NCI-H2227 treated with DMSO at 0.1 percent for 48 hours (cell line): ENCODE results near the gene PHACTR3.
"Not testable (repeated sequence)": the region's sequence is repeated elsewhere in the genome, so short reads cannot be mapped to it uniquely, and the experiment has no call there.

Experiments used
- DNase-seq: peaks from one replicate; lab custom pipeline; 2025; lab: John Stamatoyannopoulos, UW

The PHACTR3 gene

GRCh38 chr20:59829786-59830664, 225.7 kb downstream of the PHACTR3 start:
- DNase-seq = no peak

GRCh38 chr20:59830665-59831023, 226.3 kb downstream of the PHACTR3 start:
- no peak for DNase-seq

DNA sequence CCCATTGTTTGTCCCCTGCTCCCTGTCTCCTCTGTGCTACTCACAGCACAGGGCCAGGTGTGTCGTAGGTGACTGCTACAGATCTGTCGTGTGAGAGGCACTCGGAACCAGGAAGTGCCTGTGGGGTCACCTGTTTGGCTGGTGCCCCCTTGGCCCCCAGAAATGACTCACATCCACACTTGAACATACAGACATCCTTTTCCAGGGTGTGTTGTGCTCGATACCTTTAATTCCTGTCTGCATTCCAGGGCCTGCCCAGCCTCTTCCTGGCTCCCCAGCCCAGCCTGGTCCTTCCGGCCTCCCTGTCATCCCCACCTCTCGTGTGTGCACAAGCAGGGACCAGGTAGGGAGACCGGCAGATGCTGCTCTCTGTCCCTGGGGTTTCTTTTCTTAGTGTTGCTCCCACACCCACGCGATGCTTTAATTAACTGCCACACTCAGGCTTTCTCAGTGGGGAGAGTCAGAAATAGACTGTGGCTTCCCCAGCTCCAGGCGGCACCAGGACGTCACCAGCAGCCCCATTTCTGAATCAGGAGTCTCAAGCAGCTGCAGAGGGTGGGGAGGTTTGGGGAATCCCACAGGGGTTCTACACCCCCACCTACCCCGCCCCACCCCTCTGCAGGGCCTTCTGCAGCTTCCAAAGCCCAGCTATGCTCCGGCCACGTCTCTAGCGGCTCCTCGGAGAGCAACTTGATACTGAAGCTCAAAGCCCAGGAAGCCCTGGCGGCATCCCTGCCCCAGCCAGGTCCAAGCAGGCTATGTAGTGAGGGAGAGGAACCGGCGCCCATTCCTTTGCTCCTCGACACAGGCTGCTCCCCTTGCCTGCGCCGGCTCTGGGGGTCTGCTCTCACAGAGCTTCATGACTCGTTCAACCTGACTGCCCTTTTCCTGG, 226.9 kb downstream of the PHACTR3 start:
- DNase-seq = no peak

DNA sequence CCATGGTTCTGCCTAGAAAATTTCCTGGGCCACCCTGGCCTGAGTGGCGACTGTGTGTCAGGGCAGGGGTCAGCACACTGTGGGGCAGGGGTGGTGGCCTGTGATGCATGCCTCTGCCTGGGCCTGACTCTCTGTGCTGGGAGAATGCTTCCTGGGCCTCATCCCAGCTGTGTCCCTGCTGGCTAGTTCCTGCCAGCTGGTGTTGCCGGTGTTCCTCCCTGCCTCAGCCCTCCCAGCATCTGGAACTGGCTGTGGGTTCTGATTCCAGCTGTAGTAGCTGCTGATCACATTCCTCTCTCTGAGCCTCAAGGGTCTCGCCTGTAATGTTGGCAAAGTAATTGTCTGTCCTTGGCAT, 227.6 kb downstream of the PHACTR3 start:
- DNase-seq = no peak

- no peak for DNase-seq
Measured at GRCh38 chr20:59832406-59833363, 228.3 kb downstream of the PHACTR3 start.

DNA sequence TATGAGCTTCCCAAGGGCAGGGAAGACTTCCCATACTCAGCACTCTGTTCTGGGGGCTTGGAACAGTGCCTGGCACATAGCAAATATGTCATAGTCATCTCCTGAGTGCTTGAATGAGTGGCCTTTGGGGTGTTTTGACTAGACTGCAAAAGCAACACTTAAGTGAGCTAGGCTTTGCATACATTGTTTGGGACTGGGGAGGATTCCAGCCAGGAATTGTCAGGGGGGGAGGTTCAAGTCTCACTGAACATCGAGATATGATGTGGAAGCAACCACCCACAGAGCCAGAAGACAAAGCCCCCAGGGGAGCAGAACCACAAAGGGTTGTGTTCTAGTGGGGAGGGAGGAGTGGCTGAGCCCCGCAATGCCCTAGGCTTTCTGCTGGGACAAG, 230.7 kb downstream of the PHACTR3 start:
- DNase-seq = peak; percentile 34

GRCh38 chr20:59835448-59836395, 231.4 kb downstream of the PHACTR3 start:
- peak; percentile 95 for DNase-seq

- peak; percentile 73 for DNase-seq
Measured at GRCh38 chr20:59836767-59837166, 232.4 kb downstream of the PHACTR3 start.

DNA sequence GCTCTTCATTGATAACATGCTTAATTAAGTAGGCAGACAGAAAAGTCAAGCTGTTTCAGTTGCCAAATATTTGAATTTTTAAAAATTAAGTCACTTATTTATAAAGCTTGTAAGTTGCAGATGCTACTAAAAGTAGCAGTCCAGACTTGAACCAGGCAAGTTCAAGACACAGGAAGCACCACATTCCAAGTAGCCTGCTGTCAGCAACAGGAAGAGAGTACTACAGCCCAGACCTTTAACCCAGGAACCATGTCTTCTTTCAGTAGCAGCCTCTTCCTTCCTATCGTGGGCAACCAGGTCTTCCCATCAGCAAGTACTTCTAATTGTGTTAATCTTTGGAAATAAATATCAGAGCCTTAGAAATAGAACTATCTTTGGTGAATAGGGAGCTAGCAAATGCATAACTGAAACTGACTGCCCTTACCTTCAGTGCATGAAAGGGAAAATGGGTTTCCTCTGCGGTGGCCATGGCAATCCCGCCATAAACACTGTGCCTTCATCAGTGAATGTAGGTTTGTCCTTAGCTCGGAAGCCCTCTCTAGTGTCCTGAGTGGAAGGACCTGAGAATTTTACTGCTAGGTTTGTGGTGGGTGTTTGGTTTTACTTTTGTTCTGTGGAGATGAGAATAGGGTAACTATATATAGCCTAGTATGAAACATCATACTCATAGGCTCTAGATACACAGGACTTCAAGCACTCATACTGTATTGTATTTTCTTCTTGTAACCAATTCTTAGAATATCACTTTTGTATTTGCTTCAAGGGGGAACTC, 233.5 kb downstream of the PHACTR3 start:
- no peak for DNase-seq

DNA sequence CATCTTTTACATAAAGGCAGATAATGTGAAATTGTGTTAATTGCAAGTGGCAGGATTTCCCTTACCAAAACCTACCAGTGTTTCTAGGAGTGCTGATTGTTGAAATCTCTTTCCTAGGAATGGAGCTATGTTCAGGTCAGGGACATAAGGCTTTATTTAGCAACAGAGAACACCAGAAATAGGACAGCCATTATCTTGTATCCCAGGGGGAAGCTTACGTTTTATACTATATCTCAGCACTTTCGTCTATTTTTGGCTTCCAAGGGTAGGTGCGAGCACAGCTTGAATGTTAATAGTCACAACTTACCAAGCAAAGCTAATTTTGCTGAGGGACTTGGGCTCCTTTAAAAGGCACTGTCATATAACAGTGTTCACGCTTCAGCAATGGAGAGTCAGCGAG, 235.1 kb downstream of the PHACTR3 start:
- DNase-seq = no peak

DNA sequence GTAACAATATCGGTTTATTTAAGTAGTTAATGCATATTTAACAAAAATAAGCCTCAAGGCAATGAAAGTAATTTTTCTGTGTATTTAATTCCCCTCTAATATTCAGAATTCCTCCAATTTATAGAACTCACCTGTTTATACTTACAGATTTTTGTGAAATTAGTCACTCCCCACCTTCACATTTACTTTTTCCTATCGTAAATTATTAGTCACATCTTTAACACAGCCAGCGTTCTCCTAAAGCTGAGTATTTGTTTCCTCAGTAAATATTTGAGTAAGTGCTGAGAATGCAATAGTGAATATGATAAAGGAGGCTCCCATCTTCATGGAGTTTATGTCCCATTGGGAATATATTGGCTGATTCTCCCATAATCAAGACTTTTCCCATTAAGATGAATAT, 241.1 kb downstream of the PHACTR3 start:
- no peak for DNase-seq

GRCh38 chr20:59848182-59848581, 243.8 kb downstream of the PHACTR3 start:
- no peak for DNase-seq

DNA sequence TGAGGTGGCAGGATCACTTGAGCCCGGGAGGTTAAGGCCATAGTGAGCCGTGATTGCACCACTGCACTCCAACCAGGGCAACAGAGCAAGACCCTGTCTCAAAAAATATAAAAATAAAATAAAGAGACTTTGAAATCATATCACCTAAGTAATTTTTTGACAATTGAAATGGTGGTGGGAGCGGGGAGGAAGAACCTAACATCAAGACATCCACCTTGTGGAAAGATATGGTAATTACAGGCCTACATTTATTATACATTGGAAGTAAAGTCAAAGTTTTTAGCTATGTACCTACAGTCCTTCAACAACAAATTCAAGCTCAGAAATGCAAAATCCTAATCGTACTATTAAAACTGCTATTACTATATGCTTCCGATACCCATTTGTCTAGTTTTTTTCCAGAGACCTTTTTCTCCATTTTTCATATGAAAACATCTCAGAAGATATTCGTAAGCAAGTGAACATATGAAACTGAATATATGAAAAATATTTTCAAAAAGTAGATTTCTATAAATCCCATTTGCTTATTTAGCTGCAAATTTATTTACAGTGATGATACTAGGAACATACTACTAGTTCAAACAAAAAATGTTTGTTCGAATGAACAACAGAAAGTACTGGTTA, 245.8 kb downstream of the PHACTR3 start:
- peak; percentile 13 for DNase-seq

GRCh38 chr20:59856526-59856925, 252.2 kb downstream of the PHACTR3 start:
- DNase-seq = not testable (repeated sequence)

DNA sequence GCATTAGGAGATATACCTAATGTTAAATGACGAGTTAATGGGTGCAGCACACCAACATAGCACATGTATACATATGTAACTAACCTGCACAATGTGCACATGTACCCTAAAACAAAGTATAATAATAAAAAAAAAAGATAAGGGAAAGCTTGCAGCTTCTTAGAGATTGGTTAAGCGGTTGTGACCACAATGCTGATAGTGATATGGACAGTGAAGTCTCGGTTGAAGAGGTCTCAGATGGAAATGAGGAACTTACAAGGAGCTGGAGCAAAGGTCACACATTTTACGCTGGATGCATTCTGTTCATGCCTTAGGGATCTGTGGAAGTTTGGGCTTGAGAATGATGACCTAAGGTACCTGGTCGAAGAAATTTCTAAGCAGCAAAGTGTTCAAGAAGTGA, 252.6 kb downstream of the PHACTR3 start:
- DNase-seq = not testable (repeated sequence)

DNA sequence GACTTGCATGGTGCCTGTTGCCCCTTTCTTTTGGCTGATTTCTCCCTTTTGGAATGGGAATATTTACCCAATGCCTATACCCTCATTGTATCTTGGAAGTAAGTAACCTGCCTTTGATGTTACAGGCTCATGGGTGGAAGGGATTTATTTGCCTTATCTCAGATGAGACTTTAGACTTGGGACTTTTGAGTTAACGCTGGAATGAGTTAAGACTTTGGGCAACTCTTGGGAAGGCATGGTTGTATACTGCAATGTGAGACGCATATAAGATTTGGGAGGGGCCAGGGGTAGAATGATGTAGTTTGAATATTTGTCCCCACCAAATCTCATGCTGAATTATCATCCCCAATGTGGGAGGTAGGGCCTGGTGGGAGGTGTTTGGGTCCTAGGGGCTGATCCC, 253.6 kb downstream of the PHACTR3 start:
- DNase-seq = no peak

GRCh38 chr20:59858425-59858824, 254.1 kb downstream of the PHACTR3 start:
- DNase-seq = no peak

GRCh38 chr20:59861401-59861800, 257.1 kb downstream of the PHACTR3 start:
- no peak for DNase-seq

DNA sequence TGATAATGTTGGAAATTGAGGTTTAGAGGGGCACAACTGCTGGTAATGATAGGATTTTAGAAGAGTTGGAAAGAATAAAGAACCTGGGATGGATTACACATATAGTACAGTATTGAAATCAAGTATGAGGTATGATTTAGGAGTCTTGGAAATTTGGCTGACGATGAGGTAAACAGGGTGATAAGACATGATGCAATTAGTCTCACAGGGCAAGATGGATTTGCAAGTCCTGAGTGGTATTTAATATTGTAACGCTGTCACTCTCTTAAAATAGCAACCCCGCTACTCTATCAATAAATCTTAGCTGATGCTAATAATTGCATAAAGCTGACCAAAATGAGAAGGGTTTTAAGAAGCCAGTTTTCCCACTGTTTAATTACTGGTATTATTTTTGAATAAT, 258.7 kb downstream of the PHACTR3 start:
- no peak for DNase-seq

- DNase-seq = no peak
Measured at GRCh38 chr20:59864726-59865125, 260.4 kb downstream of the PHACTR3 start.
